Right cardiac atrium (tissue), 5 donors: Measurements from ENCODE around the gene UGT2B7. TPM values are rescaled to one million over a fixed set of nuclear protein-coding genes. Genes with fewer than 3 reads are reported as not detected.

Experiments used
- polyA plus RNA-seq: library from polyadenylated mRNA; stranded (reverse); fragments of 200-250 nt; gene quantifications from one replicate; pipeline ENCODE4 v1.2.3, GENCODE V29; 2013
- total RNA-seq, 4 donors: library from RNA; stranded (reverse); fragmentation: NEBNext Ultra II Directional; extraction: Animal tissue kit (Norgen Biotek cat#: 25700); gene quantifications; one replicate each; pipeline ENCODE4 v1.2.1, GENCODE V29; 2021
- donor health status: healthy with polysubstance abuse.
- donor health status: DM: no; HTN: yes; CAD: no.
- donor health status: DM: no; HTN: no; CAD: no.
- donor health status: DM: no; HTN: yes; CAD: no; lungs with severe emphysema.
- donor health status: DM: yes; HTN: yes; CAD: no.

The UGT2B7 gene
- total and polyA plus RNA-seq, 5 donors = not detected

Other genes with a start within 250 kb of the UGT2B7 start
- gene UGT2A3, start 144.7 kb upstream of the UGT2B7 start, total RNA-seq = not detected
- gene UGT2A3, start 144.7 kb upstream of the UGT2B7 start, polyA plus RNA-seq = not detected
- gene UGT2B11, start 118.3 kb downstream of the UGT2B7 start, total RNA-seq = not detected
- not detected for gene UGT2B11, start 118.3 kb downstream of the UGT2B7 start, polyA plus RNA-seq
- not detected for gene UGT2B28, start 184.0 kb downstream of the UGT2B7 start, total RNA-seq
- gene UGT2B28, start 184.0 kb downstream of the UGT2B7 start, polyA plus RNA-seq = not detected